Measurements from ENCODE around the gene TUBGCP6. TPM values are rescaled to one million over a fixed set of nuclear protein-coding genes. Genes with fewer than 3 reads are reported as not detected.

TUBGCP6 gene
- total and polyA plus RNA-seq, 8 donors = 37.8 to 112 (median 50.2) TPM

DNA sequence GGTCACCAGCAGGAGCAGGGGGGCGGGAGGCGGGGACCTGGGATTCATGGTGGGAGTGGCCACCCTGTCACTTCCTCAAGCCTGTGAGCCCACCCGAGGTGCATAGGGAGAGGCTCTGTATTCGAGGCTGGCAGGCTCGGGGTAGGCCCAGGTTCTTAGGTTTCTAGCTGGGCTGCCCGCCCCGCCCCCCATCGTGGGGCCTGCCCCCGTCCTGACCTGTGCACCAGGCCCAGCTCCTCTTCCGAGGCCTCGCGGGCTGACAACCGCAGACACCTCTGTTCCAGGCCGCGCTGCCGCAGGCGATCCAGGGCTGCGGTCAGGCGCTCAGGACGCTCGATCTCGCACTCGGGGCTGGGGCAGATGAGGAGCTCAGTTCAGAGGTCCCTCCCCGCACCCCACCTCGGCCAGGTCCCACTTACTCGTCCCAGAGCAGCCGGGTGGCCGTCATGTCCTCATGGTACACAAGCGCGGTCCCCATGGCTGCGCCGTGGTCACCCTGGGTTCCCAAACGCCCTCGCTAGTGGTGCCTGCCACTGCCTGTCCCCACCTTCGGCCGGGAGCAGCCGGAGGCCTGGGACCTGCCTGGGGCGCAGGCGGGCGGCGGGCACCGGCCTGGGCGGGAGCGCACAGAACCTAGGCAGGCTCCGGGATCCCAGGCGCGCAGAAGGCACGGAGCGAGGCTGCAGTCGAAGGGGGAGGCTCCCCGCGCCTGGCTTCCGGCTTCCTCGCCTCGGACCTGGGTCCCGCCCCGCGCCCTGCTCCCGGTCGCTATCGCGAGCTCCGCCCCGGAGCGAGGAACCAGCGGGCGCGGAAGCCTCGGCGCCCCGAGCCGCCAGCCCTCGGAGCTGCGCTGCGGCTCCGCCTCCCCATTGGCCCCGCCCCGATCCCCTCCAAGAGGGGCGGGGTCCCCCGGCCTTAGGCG, 6.0 kb upstream of the TUBGCP6 start, which contains the start of gene HDAC10:
Gene HDAC10, minus strand, starts transcription at position 711 of the 922 bp plus-strand sequence. Its CDS starts 233 bp downstream, at position 478.
- H3K4me1 ChIP-seq = peaks cover 34 to 65% (median 60%) of the 10 kb centered on the region in 4 donors
- intact Hi-C loops (cut with DNase I; ENCODE audit: low total_unique reads) = loop anchor here (10.0 kb wide), 1 partner anchor 254 kb away; the partner anchor contains the start of genes LMF2 and NCAPH2
- peaks cover 11 to 31% (median 21%) of the 10 kb centered on the region in 4 donors for H3K36me3 ChIP-seq

DNA sequence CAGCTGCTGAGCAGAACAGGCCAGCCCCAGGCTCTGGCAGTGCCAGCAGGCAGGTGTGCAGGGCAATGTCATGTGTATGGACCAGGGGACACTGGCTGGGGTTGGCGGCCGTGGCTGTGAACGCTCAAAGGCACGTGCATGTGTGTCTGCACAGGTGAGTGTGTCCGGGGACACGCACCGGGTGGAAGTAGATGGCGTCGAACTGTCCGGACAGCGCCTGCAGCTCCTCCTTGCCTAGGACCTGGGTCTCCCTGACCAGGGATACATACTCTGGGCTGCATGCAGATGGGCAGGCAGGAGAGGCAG, 5.4 kb upstream of the TUBGCP6 start:
- Histone ChIP-seq H3K27ac (peak overlapping the region in 3 of 5 donors; percentile 71 to 84 (median 81)), H3K9me3 (no peaks in the 10 kb centered on the region), H3K4me3 (peak overlapping the region; percentile 62 to 78 (median 66)), H3K4me1 (peaks cover 39 to 71% (median 66%) of the 10 kb centered on the region in 4 donors), H3K27me3 (no peaks in the 10 kb centered on the region), H3K36me3 (peaks cover 11 to 26% (median 18%) of the 10 kb centered on the region in 4 donors)
- TF ChIP-seq, protein P1, sequence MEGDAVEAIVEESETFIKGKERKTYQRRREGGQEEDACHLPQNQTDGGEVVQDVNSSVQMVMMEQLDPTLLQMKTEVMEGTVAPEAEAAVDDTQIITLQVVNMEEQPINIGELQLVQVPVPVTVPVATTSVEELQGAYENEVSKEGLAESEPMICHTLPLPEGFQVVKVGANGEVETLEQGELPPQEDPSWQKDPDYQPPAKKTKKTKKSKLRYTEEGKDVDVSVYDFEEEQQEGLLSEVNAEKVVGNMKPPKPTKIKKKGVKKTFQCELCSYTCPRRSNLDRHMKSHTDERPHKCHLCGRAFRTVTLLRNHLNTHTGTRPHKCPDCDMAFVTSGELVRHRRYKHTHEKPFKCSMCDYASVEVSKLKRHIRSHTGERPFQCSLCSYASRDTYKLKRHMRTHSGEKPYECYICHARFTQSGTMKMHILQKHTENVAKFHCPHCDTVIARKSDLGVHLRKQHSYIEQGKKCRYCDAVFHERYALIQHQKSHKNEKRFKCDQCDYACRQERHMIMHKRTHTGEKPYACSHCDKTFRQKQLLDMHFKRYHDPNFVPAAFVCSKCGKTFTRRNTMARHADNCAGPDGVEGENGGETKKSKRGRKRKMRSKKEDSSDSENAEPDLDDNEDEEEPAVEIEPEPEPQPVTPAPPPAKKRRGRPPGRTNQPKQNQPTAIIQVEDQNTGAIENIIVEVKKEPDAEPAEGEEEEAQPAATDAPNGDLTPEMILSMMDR (IDR thresholded peaks at IDR 0.05) = no peak
- TF ChIP-seq POLR2AphosphoS5 (IDR thresholded peaks at IDR 0.05) (no peak), EP300 (IDR thresholded peaks at IDR 0.05) (no peak), POLR2A (IDR thresholded peaks at IDR 0.05) (no peak)
- 34 to 57% (median 47%) methylated on average over 9 to 11 of the region's 11 CpGs for WGBS, 5 donors
- intact Hi-C loops (cut with DNase I; ENCODE audit: low total_unique reads) = loop anchor here (10.0 kb wide), 1 partner anchor 255 kb away; the partner anchor contains the start of genes LMF2 and NCAPH2
- no peak for DNase-seq

More for the DNA sequence above, 6.0 kb upstream of the TUBGCP6 start, which contains the start of gene HDAC10:
- DNase-seq = peak; percentile 90 to 95
- WGBS, 5 donors = 0 to 1% (median 1%) methylated on average over 19 to 81 of the region's 81 CpGs
- TF ChIP-seq EP300 (IDR thresholded peaks at IDR 0.05) (no peak), POLR2AphosphoS5 (IDR thresholded peaks at IDR 0.05) (peak; percentile 19 to 79 (median 57)), POLR2A (IDR thresholded peaks at IDR 0.05) (no peak)
- TF ChIP-seq, protein P1 (IDR thresholded peaks at IDR 0.05) = no peak
- no peaks in the 10 kb centered on the region for H3K9me3 ChIP-seq
- H3K4me3 ChIP-seq = peak within 1 kb of the TSS; percentile 62 to 78 (median 66)
- peak within 1 kb of the TSS; percentile 71 to 84 (median 83) for H3K27ac ChIP-seq
- no peaks in the 10 kb centered on the region for H3K27me3 ChIP-seq

DNA sequence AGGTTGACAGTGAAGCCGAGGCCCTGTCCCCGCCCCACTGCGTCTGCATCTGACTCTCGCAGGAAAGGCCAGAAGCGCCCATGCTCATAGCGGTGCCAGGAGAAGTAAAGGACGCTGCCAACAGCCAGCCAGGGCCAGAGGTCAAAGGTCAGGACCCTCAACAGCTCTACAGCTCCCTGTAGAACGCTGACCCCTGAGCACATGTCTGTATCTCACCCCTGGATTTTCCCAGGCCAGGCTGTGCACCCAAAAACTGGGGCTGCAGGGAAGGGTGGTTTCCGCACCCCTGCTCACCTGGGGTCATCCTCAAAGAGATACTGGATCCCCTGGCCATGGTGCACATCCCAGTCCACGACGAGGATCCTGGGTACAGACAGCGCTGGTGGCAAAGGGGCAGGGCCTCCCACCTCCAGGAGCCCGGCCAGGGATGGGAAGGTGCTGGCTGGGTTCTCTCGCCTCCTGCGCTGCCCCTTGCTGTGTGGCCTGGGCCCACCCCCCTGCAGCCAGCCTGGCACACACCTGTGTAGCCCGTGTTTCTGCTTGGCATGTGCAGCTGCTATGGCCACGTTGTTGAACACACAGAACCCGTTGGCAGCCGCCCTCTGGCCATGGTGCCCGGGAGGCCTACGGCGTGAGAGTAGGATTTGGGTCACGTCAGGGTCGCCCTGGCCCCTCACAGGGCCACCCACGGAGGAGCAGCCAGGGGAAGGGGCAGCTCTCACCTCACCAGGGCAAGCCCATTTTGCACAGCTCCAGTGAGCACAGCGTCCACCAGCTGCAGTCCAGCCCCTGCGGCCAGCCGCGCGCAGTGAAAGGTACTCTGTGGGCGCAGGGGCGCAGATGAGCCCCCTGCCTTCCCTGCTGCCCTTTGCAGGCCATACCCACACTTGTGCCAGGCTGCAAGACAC, 4.8 kb upstream of the TUBGCP6 start:
- DNase-seq = no peak
- Histone ChIP-seq H3K27me3 (no peaks in the 10 kb centered on the region), H3K36me3 (peaks cover 11 to 24% (median 17%) of the 10 kb centered on the region in 4 donors), H3K9me3 (no peaks in the 10 kb centered on the region), H3K4me3 (peak overlapping the region in 3 of 4 donors; percentile 62 to 78 (median 66)), H3K27ac (no peak overlapping the region), H3K4me1 (peaks cover 39 to 72% (median 68%) of the 10 kb centered on the region in 4 donors)
- 83 to 88% (median 87%) methylated on average over 21 to 32 of the region's 32 CpGs for WGBS, 5 donors
- intact Hi-C loops (cut with DNase I; ENCODE audit: low total_unique reads) = loop anchor here (10.0 kb wide), 1 partner anchor 255 kb away; the partner anchor contains the start of genes LMF2 and NCAPH2
- TF ChIP-seq POLR2AphosphoS5 (IDR thresholded peaks at IDR 0.05) (no peak), POLR2A (IDR thresholded peaks at IDR 0.05) (no peak), EP300 (IDR thresholded peaks at IDR 0.05) (no peak)
- TF ChIP-seq, protein P1 (IDR thresholded peaks at IDR 0.05) = no peak

Data from stomach (tissue), 9 donors.